Measurements from ENCODE around the gene ARHGAP45.

The ARHGAP45 gene

GRCh38 chr19:1082928-1083816 lies 16.2 kb downstream of the ARHGAP45 start:
- H3K9me3 Mint-ChIP-seq, result no peaks in the 10 kb centered on the region
- H3K4me1 Mint-ChIP-seq, result peaks cover 62% of the 10 kb centered on the region
- no peak for ATAC-seq
- H3K36me3 Mint-ChIP-seq, result peaks cover 65% of the 10 kb centered on the region
- H3K4me3 Mint-ChIP-seq, result peak overlapping the region; percentile 52
- peak overlapping the region; percentile 82 for H3K27ac Mint-ChIP-seq
- H3K27me3 Mint-ChIP-seq, result no peaks in the 10 kb centered on the region

GRCh38 chr19:1084024-1084868 lies 17.3 kb downstream of the ARHGAP45 start:
- Mint-ChIP-seq H3K4me3 (peak overlapping the region; percentile 26), H3K9me3 (no peaks in the 10 kb centered on the region), H3K36me3 (peaks cover 75% of the 10 kb centered on the region), H3K27ac (peak overlapping the region; percentile 82), H3K27me3 (no peaks in the 10 kb centered on the region), H3K4me1 (peaks cover 72% of the 10 kb centered on the region)
- no peak for ATAC-seq

- H3K27me3 Mint-ChIP-seq, result no peaks in the 10 kb centered on the region
- H3K9me3 Mint-ChIP-seq, result no peaks in the 10 kb centered on the region
- H3K36me3 Mint-ChIP-seq, result peaks cover 73% of the 10 kb centered on the region
- ATAC-seq, result no peak
- peak overlapping the region; percentile 32 for H3K4me3 Mint-ChIP-seq
- peaks cover 76% of the 10 kb centered on the region for H3K4me1 Mint-ChIP-seq
- H3K27ac Mint-ChIP-seq, result peak overlapping the region; percentile 82
Measured at GRCh38 chr19:1085053-1085658, 18.2 kb downstream of the ARHGAP45 start.

- Mint-ChIP-seq H3K36me3 (peaks cover 70% of the 10 kb centered on the region), H3K4me3 (peak overlapping the region; percentile 32), H3K4me1 (peaks cover 75% of the 10 kb centered on the region), H3K27me3 (no peaks in the 10 kb centered on the region), H3K27ac (peak overlapping the region; percentile 82), H3K9me3 (no peaks in the 10 kb centered on the region)
- no peak for ATAC-seq
Measured at GRCh38 chr19:1085676-1086442, 18.9 kb downstream of the ARHGAP45 start.

- peaks cover 63% of the 10 kb centered on the region for H3K36me3 Mint-ChIP-seq
- H3K4me3 Mint-ChIP-seq, result no peak overlapping the region
- H3K9me3 Mint-ChIP-seq, result no peaks in the 10 kb centered on the region
- ATAC-seq, result no peak
- no peaks in the 10 kb centered on the region for H3K27me3 Mint-ChIP-seq
- H3K27ac Mint-ChIP-seq, result peak overlapping the region; percentile 82
- H3K4me1 Mint-ChIP-seq, result peaks cover 72% of the 10 kb centered on the region
Measured at GRCh38 chr19:1086613-1087012, 19.6 kb downstream of the ARHGAP45 start.

GRCh38 chr19:1087813-1088415 lies 20.9 kb downstream of the ARHGAP45 start:
- peak; percentile 72 for ATAC-seq

GRCh38 chr19:1088416-1089010 lies 21.5 kb downstream of the ARHGAP45 start:
- ATAC-seq, result peak; percentile 7
- Mint-ChIP-seq H3K4me1 (peaks cover 65% of the 10 kb centered on the region), H3K27ac (peak overlapping the region; percentile 77), H3K9me3 (no peaks in the 10 kb centered on the region), H3K4me3 (peak overlapping the region; percentile 25), H3K36me3 (peaks cover 55% of the 10 kb centered on the region), H3K27me3 (no peaks in the 10 kb centered on the region)

More at GRCh38 chr19:1087813-1088415, 20.9 kb downstream of the ARHGAP45 start:
- Mint-ChIP-seq H3K27ac (peak overlapping the region; percentile 77), H3K4me3 (peak overlapping the region; percentile 25), H3K4me1 (peaks cover 64% of the 10 kb centered on the region), H3K27me3 (no peaks in the 10 kb centered on the region), H3K36me3 (peaks cover 55% of the 10 kb centered on the region), H3K9me3 (no peaks in the 10 kb centered on the region)

GRCh38 chr19:1089126-1089771 lies 22.3 kb downstream of the ARHGAP45 start:
- peaks cover 48% of the 10 kb centered on the region for H3K36me3 Mint-ChIP-seq

GRCh38 chr19:1089891-1090290 lies 22.9 kb downstream of the ARHGAP45 start:
- Mint-ChIP-seq H3K27me3 (no peaks in the 10 kb centered on the region), H3K4me1 (peaks cover 65% of the 10 kb centered on the region), H3K36me3 (peaks cover 42% of the 10 kb centered on the region), H3K27ac (peak overlapping the region; percentile 77), H3K4me3 (no peak overlapping the region), H3K9me3 (no peaks in the 10 kb centered on the region)
- no peak for ATAC-seq

More at GRCh38 chr19:1089126-1089771, 22.3 kb downstream of the ARHGAP45 start:
- Mint-ChIP-seq H3K27me3 (no peaks in the 10 kb centered on the region), H3K4me1 (peaks cover 65% of the 10 kb centered on the region), H3K4me3 (no peak overlapping the region), H3K27ac (peak overlapping the region; percentile 77), H3K9me3 (no peaks in the 10 kb centered on the region)
- no peak for ATAC-seq

GRCh38 chr19:1090731-1091543 lies 24.0 kb downstream of the ARHGAP45 start:
- Mint-ChIP-seq H3K4me3 (no peak overlapping the region), H3K4me1 (peaks cover 65% of the 10 kb centered on the region), H3K27me3 (no peaks in the 10 kb centered on the region), H3K27ac (no peak overlapping the region), H3K36me3 (peaks cover 33% of the 10 kb centered on the region), H3K9me3 (no peaks in the 10 kb centered on the region)
- ATAC-seq, result no peak

- no peak overlapping the region for H3K27ac Mint-ChIP-seq
- no peak for ATAC-seq
- H3K9me3 Mint-ChIP-seq, result no peaks in the 10 kb centered on the region
- H3K36me3 Mint-ChIP-seq, result peaks cover 33% of the 10 kb centered on the region
- H3K27me3 Mint-ChIP-seq, result no peaks in the 10 kb centered on the region
- H3K4me3 Mint-ChIP-seq, result no peak overlapping the region
- peaks cover 67% of the 10 kb centered on the region for H3K4me1 Mint-ChIP-seq
Measured at GRCh38 chr19:1091544-1092175, 24.7 kb downstream of the ARHGAP45 start.

- Mint-ChIP-seq H3K27ac (no peak overlapping the region), H3K9me3 (no peaks in the 10 kb centered on the region), H3K27me3 (no peaks in the 10 kb centered on the region), H3K36me3 (peaks cover 25% of the 10 kb centered on the region), H3K4me1 (peaks cover 64% of the 10 kb centered on the region), H3K4me3 (peak overlapping the region; percentile 91)
- ATAC-seq, result no peak
Measured at GRCh38 chr19:1093330-1093729, 26.4 kb downstream of the ARHGAP45 start.
